Sigmoid colon (tissue), 7 donors: ENCODE results near the gene GREB1. TPM values are rescaled to one million over a fixed set of nuclear protein-coding genes. Genes with fewer than 3 reads are reported as not detected.

Source experiments
- DNase-seq: peaks from one replicate; pipeline ENCODE4 v3.0.0-alpha.2; 2019
- H3K27ac ChIP-seq, 4 donors: fragments of 200-600 bp; sonication (generic); one replicate each; pipeline ENCODE4 v1.5.1; 2016 to 2019; ENCODE audit warnings: mild to moderate bottlenecking in 1 of 4
- H3K27me3 ChIP-seq, 3 donors: fragments of 200-600 bp; sonication (generic); one replicate each; pipeline ENCODE4 v1.5.1; 2019; ENCODE audit warnings: mild to moderate bottlenecking in 1 of 3
- H3K36me3 ChIP-seq, 4 donors: fragments of 200-600 bp; sonication (generic); one replicate each; pipeline ENCODE4 v1.5.1; 2016 to 2019
- H3K4me1 ChIP-seq, 4 donors: fragments of 200-600 bp; sonication (generic); one replicate each; pipeline ENCODE4 v1.5.1; 2017 to 2019
- H3K4me3 ChIP-seq, 4 donors: fragments of 200-600 bp; sonication (generic); one replicate each; pipeline ENCODE4 v1.5.1; 2017 to 2019; ENCODE audit warnings: mild to moderate bottlenecking in 2 of 4, moderate library complexity in 1 of 4
- H3K9me3 ChIP-seq, 4 donors: fragments of 200-600 bp in 3 of 4; sonication (generic) in 3 of 4; one replicate each; pipeline versions ENCODE4 v1.5.1 to v1.6.1; 2013 to 2019
- EP300 ChIP-seq, 4 donors: sonication (generic); formaldehyde crosslinking; IDR thresholded peaks; one replicate each; pipeline ENCODE4 v1.6.1; 2017; ENCODE audit warnings: antibody characterized with exemption in 4 of 4
- POLR2A ChIP-seq, 2 donors: fragments of 450-650 bp; IDR thresholded peaks; one replicate each; pipeline ENCODE4 v1.6.1; 2016; ENCODE audit warnings: antibody characterized with exemption in 2 of 2, mild to moderate bottlenecking in 2 of 2, moderate library complexity in 2 of 2
- POLR2AphosphoS5 ChIP-seq, 4 donors: sonication (generic); formaldehyde crosslinking; IDR thresholded peaks; one replicate each; pipeline ENCODE4 v1.6.1; 2017; ENCODE audit warnings: antibody characterized with exemption in 4 of 4
- WGBS, 2 donors: extraction: QIAGEN DNeasy Blood & Tissue Kit; methylation state at CpG; one replicate each; pipeline ENCODE4 v1.1.7; 2013; 5-methylcytosine and 5-hydroxymethylcytosine counted together
- intact Hi-C: fragments of 100-400 bp; cut with DNase I; formaldehyde crosslinking; loops from one replicate; pipeline ENCODE4 v1.15.1; 2023
- polyA plus RNA-seq, 3 donors: library from polyadenylated mRNA; stranded (reverse); fragments of 200-250 nt; gene quantifications; one replicate each; pipeline ENCODE4 v1.2.3, GENCODE V29; 2013
- total RNA-seq, 4 donors: library from RNA; depleted of rRNA; stranded (reverse); fragments of >200 nt; gene quantifications; one replicate each; pipeline ENCODE4 v1.1.0, GENCODE V29; 2016
- TF ChIP-seq, protein P1 (sequence below), 4 experiments: fragments of 450-650 bp in 3 of 4; fragments of 200-600 bp in 1 of 4; IDR thresholded peaks; one replicate each; pipeline ENCODE4 v1.5.1; 2016 to 2019; ENCODE audit warnings: antibody characterized with exemption in 4 of 4, mild to moderate bottlenecking in 3 of 4, moderate library complexity in 2 of 4
- donor health status: healthy with polysubstance abuse.
- donor health status: Bipolar disorder and iron deficiency.
- donor health status: healthy.

The GREB1 gene
- total and polyA plus RNA-seq, 7 donors = 0.28 to 2.5 (median 1.1) TPM; not detected in 1

DNA sequence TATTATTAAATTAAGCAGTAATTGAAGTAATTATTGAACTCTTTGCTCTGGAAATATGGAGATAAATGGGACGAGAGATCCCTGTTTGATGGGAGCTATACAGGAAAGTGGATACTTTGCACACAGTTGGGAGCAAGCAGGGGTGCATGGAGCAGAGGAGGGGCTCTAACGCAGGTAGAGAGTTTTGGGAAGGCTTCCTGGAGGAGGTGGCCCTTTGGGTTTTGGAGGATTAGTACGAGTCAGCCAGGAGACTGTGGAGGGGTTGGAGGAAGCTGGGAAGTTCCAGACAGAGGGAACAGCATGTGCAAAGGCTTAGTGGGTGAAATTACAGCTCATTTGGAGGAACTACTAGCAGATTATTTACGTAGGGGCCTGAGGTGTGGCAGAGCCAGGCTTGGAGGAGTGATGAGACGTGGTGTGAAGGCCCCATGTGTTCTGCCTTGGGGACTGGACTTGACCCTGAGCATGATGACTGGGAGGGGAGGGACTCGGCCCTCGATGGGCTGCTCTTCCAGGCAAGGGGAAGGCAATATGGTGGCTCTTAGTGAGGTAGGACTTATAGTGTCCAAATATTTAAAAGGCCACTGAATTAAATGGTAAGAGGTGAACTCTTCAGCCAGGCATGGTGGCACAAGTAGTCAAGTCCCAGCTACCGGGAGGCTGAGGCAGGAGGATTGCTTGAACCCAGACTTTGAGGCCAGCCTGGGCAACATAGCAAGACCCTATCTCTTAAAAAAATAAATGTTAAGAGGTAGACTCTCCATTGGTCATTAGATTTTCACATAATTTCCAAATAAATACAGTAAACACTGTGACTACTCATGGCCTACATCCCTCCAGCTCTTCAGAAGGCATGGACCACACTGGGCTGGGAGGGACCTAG is 30.2 kb downstream of the GREB1 start:
- H3K4me1 ChIP-seq = no peaks in the 10 kb centered on the region
- TF ChIP-seq POLR2AphosphoS5 (IDR thresholded peaks at IDR 0.05) (no peak), POLR2A (IDR thresholded peaks at IDR 0.05) (no peak), EP300 (IDR thresholded peaks at IDR 0.05) (no peak)
- TF ChIP-seq, protein P1, sequence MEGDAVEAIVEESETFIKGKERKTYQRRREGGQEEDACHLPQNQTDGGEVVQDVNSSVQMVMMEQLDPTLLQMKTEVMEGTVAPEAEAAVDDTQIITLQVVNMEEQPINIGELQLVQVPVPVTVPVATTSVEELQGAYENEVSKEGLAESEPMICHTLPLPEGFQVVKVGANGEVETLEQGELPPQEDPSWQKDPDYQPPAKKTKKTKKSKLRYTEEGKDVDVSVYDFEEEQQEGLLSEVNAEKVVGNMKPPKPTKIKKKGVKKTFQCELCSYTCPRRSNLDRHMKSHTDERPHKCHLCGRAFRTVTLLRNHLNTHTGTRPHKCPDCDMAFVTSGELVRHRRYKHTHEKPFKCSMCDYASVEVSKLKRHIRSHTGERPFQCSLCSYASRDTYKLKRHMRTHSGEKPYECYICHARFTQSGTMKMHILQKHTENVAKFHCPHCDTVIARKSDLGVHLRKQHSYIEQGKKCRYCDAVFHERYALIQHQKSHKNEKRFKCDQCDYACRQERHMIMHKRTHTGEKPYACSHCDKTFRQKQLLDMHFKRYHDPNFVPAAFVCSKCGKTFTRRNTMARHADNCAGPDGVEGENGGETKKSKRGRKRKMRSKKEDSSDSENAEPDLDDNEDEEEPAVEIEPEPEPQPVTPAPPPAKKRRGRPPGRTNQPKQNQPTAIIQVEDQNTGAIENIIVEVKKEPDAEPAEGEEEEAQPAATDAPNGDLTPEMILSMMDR (IDR thresholded peaks at IDR 0.05) = no peak
- DNase-seq = peak; percentile 22
- WGBS, 2 donors = 90 to 92% methylated on average over 8 of the region's 8 CpGs
- intact Hi-C loops = no loop called here
- H3K27ac ChIP-seq = no peak overlapping the region
- H3K27me3 ChIP-seq = peaks cover 0 to 9% (median 0%) of the 10 kb centered on the region in 3 donors
- H3K36me3 ChIP-seq = no peaks in the 10 kb centered on the region
- H3K4me3 ChIP-seq = no peak overlapping the region
- H3K9me3 ChIP-seq = no peaks in the 10 kb centered on the region

DNA sequence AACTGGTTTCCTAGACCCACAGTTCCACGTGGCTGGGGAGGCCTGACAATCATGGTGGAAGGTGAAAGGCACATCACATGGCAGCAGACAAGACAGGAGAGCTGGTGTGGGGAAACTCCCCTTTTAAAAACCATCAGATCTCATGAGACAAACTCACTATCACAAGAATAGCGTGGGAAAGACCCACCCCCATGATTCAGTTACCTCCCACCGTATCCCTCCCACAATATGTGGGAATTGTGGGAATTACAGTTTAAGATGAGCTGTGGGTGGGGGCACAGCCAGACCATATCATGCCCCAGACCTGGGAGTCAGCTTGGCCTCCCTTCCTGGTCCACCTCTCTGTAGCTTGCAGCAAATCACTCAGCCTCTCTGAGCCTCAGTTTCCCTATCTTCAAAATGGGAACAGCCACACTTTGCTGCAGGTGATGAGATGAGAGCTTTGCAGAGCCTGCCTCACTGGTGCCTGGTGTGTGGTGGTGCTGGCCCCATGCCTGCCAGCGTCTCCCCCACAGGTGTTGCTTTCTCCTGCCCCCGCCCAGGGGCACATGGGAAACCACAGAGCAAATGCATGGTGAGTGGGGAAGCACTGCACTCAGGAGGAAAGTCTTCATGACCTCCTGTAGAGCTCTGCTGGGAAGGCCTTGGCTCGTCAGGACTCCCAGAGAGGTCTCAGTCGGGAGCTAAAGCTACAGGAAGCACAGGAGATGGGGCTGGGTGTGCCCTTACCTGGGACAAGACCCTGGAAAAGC is 31.1 kb downstream of the GREB1 start:
- no peaks in the 10 kb centered on the region for H3K27me3 ChIP-seq
- H3K4me1 ChIP-seq = no peaks in the 10 kb centered on the region
- TF ChIP-seq, protein P1 (IDR thresholded peaks at IDR 0.05) = no peak
- TF ChIP-seq POLR2AphosphoS5 (IDR thresholded peaks at IDR 0.05) (no peak), EP300 (IDR thresholded peaks at IDR 0.05) (no peak), POLR2A (IDR thresholded peaks at IDR 0.05) (no peak)
- intact Hi-C loops = no loop called here
- H3K27ac ChIP-seq = no peak overlapping the region
- H3K9me3 ChIP-seq = no peaks in the 10 kb centered on the region
- 82 to 87% methylated on average over 7 of the region's 7 CpGs for WGBS, 2 donors
- H3K4me3 ChIP-seq = no peak overlapping the region
- peak; percentile 38 for DNase-seq
- H3K36me3 ChIP-seq = no peaks in the 10 kb centered on the region

DNA sequence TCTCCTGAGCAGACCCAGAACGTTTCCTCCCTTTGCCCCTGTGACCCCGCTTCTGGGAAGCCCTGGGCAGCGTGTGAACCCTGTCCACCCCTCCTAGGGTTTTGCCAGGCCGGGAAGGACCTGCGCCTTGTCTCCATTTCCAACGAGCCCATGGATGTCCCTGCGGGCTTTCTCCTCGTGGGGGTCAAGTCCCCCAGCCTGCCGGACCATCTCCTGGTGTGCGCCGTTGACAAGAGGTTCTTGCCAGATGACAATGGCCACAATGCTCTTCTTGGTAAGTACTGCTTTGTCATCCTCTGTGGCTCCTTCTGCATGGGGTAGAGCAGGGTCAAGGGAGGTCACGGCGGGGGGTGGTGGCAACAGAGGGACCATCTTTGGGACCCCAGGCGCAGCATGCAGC is 32.5 kb downstream of the GREB1 start:
- TF ChIP-seq EP300 (IDR thresholded peaks at IDR 0.05) (no peak), POLR2AphosphoS5 (IDR thresholded peaks at IDR 0.05) (no peak), POLR2A (IDR thresholded peaks at IDR 0.05) (no peak)
- TF ChIP-seq, protein P1 (IDR thresholded peaks at IDR 0.05) = no peak
- no peaks in the 10 kb centered on the region for H3K27me3 ChIP-seq
- H3K4me3 ChIP-seq = no peak overlapping the region
- DNase-seq = peak; percentile 30
- H3K27ac ChIP-seq = no peak overlapping the region
- no peaks in the 10 kb centered on the region for H3K36me3 ChIP-seq
- no peaks in the 10 kb centered on the region for H3K4me1 ChIP-seq
- intact Hi-C loops = no loop called here
- H3K9me3 ChIP-seq = no peaks in the 10 kb centered on the region
- 93 to 94% methylated on average over 14 of the region's 14 CpGs for WGBS, 2 donors

DNA sequence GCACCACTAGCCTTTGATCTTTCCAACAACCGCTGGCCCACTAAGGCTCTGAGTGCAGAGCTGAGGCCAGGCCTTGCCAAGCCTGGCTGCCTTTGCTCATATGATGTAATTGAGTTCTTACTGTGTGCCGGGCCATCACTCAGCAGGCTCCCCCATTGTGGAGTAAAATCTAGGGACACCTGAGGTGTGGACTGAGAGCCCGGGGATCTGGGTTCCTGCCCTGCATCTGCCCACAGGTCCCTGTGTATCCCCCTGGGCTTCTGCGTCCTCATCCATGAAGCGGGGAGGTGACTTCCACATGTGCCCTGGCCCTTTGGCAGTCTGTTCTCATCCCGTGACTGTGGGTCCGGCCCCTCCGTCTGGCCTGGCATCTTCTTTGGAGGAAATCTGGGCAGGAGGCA is 33.8 kb downstream of the GREB1 start:
- no peak overlapping the region for H3K27ac ChIP-seq
- 94% methylated on average over 8 of the region's 8 CpGs for WGBS, 2 donors

More for the DNA sequence above, 33.8 kb downstream of the GREB1 start:
- peak; percentile 44 for DNase-seq
- TF ChIP-seq EP300 (IDR thresholded peaks at IDR 0.05) = no peak
- TF ChIP-seq POLR2A (IDR thresholded peaks at IDR 0.05) = no peak
- no peak for TF ChIP-seq POLR2AphosphoS5 (IDR thresholded peaks at IDR 0.05)
- TF ChIP-seq, protein P1 (IDR thresholded peaks at IDR 0.05) = no peak
- Histone ChIP-seq H3K27me3 (no peaks in the 10 kb centered on the region), H3K4me1 (no peaks in the 10 kb centered on the region), H3K36me3 (no peaks in the 10 kb centered on the region), H3K9me3 (no peaks in the 10 kb centered on the region), H3K4me3 (no peak overlapping the region)
- intact Hi-C loops = no loop called here
